ENCODE measurements around the gene RAPGEF2.
"Not testable (repeated sequence)": the region's sequence is repeated elsewhere in the genome, so short reads cannot be mapped to it uniquely, and the experiment has no call there.

RAPGEF2 gene

GRCh38 chr4:159090255-159090654, 12.6 kb upstream of the RAPGEF2 start:
- TF ChIP-seq POU6F1 (CRISPR knock-in tag; IDR thresholded peaks at IDR 0.05; ENCODE audit: borderline replicate concordance, low read depth), result no peak
- TF ChIP-seq ZNF8 (CRISPR knock-in tag; IDR thresholded peaks at IDR 0.05), result no peak
- TF ChIP-seq RARB (CRISPR knock-in tag; IDR thresholded peaks at IDR 0.05), result no peak
- TF ChIP-seq BACH2 (CRISPR knock-in tag; IDR thresholded peaks at IDR 0.05; ENCODE audit: borderline replicate concordance), result no peak
- no peak for TF ChIP-seq ZNF565 (CRISPR knock-in tag; conservative IDR thresholded peaks at IDR 0.05; ENCODE audit: low read depth)
- TF ChIP-seq CREB5 (CRISPR knock-in tag; IDR thresholded peaks at IDR 0.05; ENCODE audit: low read depth), result no peak
- no peak for ATAC-seq

GRCh38 chr4:159094156-159094555, 8.7 kb upstream of the RAPGEF2 start:
- not testable (repeated sequence) for ATAC-seq

GRCh38 chr4:159096434-159096833, 6.4 kb upstream of the RAPGEF2 start:
- no peak for ATAC-seq
- TF ChIP-seq POU6F1 (CRISPR knock-in tag; IDR thresholded peaks at IDR 0.05; ENCODE audit: borderline replicate concordance, low read depth) (no peak), ARNTL (CRISPR knock-in tag; IDR thresholded peaks at IDR 0.05; ENCODE audit: borderline replicate concordance, low read depth) (no peak), CREB5 (CRISPR knock-in tag; IDR thresholded peaks at IDR 0.05; ENCODE audit: low read depth) (no peak), ZNF8 (CRISPR knock-in tag; IDR thresholded peaks at IDR 0.05) (no peak), SNAI2 (CRISPR knock-in tag; IDR thresholded peaks at IDR 0.05) (no peak), OSR1 (CRISPR knock-in tag; IDR thresholded peaks at IDR 0.05) (no peak), ZFP3 (CRISPR knock-in tag; IDR thresholded peaks at IDR 0.05) (no peak)

- no peak for ATAC-seq
- TF ChIP-seq GLIS3 (CRISPR knock-in tag; IDR thresholded peaks at IDR 0.05), result no peak
- TF ChIP-seq SNAI2 (CRISPR knock-in tag; IDR thresholded peaks at IDR 0.05), result no peak
- no peak for TF ChIP-seq ZNF8 (CRISPR knock-in tag; IDR thresholded peaks at IDR 0.05)
- TF ChIP-seq POU6F1 (CRISPR knock-in tag; IDR thresholded peaks at IDR 0.05; ENCODE audit: borderline replicate concordance, low read depth), result no peak
These were observed 5.7 kb upstream of the RAPGEF2 start for GRCh38 chr4:159097144-159097543.

GRCh38 chr4:159097785-159098184, 5.1 kb upstream of the RAPGEF2 start:
- no peak for ATAC-seq
- TF ChIP-seq CSRNP3 (CRISPR knock-in tag; IDR thresholded peaks at IDR 0.05) (no peak), RARB (CRISPR knock-in tag; IDR thresholded peaks at IDR 0.05) (no peak), ZNF70 (CRISPR knock-in tag; IDR thresholded peaks at IDR 0.05) (no peak), POU6F1 (CRISPR knock-in tag; IDR thresholded peaks at IDR 0.05; ENCODE audit: borderline replicate concordance, low read depth) (no peak), CSDC2 (CRISPR knock-in tag; IDR thresholded peaks at IDR 0.05) (no peak), CREB5 (CRISPR knock-in tag; IDR thresholded peaks at IDR 0.05; ENCODE audit: low read depth) (no peak), ZC3H10 (CRISPR knock-in tag; IDR thresholded peaks at IDR 0.05) (no peak), ZNF565 (CRISPR knock-in tag; conservative IDR thresholded peaks at IDR 0.05; ENCODE audit: low read depth) (no peak), SNAI2 (CRISPR knock-in tag; IDR thresholded peaks at IDR 0.05) (no peak), ESRRG (CRISPR knock-in tag; IDR thresholded peaks at IDR 0.05) (no peak), PATZ1 (CRISPR knock-in tag; IDR thresholded peaks at IDR 0.05; ENCODE audit: borderline replicate concordance) (no peak), ARNTL (CRISPR knock-in tag; IDR thresholded peaks at IDR 0.05; ENCODE audit: borderline replicate concordance, low read depth) (no peak), OSR1 (CRISPR knock-in tag; IDR thresholded peaks at IDR 0.05) (no peak), ZNF8 (CRISPR knock-in tag; IDR thresholded peaks at IDR 0.05) (no peak), ZFP3 (CRISPR knock-in tag; IDR thresholded peaks at IDR 0.05) (no peak), PPARA (CRISPR knock-in tag; IDR thresholded peaks at IDR 0.05; ENCODE audit: borderline replicate concordance) (no peak)
